ENCODE measurements around the gene ITPRID1.

DNA sequence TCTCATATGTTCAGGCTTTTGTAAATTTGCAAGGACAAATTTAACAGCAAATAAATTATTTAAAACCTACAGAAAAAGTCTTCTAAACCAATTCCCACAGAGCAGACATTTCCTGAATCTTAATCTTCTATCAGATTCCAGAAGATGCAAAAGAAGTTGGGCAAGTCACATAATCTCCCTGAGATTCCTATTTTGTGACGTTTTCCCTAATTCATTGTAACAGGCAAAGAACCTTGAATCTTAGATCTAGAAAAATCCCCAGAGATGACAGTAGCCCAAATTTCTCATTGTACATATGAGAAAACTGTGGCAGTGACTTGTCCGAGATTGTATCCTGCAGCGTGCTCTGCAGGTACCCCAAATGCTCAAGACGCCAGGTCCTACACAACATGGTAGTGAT lies 4.9 kb downstream of the ITPRID1 start:
- TF ChIP-seq, protein P1, sequence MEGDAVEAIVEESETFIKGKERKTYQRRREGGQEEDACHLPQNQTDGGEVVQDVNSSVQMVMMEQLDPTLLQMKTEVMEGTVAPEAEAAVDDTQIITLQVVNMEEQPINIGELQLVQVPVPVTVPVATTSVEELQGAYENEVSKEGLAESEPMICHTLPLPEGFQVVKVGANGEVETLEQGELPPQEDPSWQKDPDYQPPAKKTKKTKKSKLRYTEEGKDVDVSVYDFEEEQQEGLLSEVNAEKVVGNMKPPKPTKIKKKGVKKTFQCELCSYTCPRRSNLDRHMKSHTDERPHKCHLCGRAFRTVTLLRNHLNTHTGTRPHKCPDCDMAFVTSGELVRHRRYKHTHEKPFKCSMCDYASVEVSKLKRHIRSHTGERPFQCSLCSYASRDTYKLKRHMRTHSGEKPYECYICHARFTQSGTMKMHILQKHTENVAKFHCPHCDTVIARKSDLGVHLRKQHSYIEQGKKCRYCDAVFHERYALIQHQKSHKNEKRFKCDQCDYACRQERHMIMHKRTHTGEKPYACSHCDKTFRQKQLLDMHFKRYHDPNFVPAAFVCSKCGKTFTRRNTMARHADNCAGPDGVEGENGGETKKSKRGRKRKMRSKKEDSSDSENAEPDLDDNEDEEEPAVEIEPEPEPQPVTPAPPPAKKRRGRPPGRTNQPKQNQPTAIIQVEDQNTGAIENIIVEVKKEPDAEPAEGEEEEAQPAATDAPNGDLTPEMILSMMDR (IDR thresholded peaks at IDR 0.05; ENCODE audit: low read depth, low read length, poor library complexity, severe bottlenecking) = no peak
- TF ChIP-seq EZH2phosphoT487 (IDR thresholded peaks at IDR 0.05; ENCODE audit: borderline replicate concordance, low read length) = no peak
